DND-41 (cell line): ENCODE results near the gene ARHGAP20.

Experiments used
- EZH2 ChIP-seq: IDR thresholded peaks from 3 replicates; pipeline ENCODE4 v1.6.1; 2012; ENCODE audit warnings: borderline replicate concordance, low read depth, mild to moderate bottlenecking, moderate library complexity, low read length, inconsistent platforms; ENCODE audit not compliant: severe bottlenecking
- TF ChIP-seq, protein P1 (sequence below): IDR thresholded peaks from 2 replicates; pipeline ENCODE4 v1.5.1; 2012; ENCODE audit warnings: borderline replicate concordance, low read length, moderate library complexity, mild to moderate bottlenecking; ENCODE audit not compliant: poor library complexity, severe bottlenecking; ENCODE audit errors: extremely low read depth

DNA sequence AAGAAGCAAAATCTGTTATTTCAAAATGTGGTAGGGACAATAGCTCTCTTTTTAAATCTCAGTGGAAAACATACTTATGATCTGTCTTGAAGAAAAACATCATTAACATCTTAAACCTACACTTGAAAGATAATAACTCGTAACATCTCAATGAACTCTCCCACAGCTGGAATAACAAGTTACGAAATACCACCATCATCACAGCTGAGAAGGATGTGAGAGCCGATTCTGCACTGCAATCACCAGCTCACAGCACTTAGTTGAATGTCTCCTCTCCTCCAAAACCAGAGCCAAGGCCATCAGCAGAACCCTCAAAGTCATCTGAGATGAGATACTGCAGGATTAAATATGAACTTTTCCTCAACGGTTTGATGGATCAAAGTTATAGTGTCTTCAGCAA, 124.3 kb downstream of the ARHGAP20 start:
- TF ChIP-seq, protein P1, sequence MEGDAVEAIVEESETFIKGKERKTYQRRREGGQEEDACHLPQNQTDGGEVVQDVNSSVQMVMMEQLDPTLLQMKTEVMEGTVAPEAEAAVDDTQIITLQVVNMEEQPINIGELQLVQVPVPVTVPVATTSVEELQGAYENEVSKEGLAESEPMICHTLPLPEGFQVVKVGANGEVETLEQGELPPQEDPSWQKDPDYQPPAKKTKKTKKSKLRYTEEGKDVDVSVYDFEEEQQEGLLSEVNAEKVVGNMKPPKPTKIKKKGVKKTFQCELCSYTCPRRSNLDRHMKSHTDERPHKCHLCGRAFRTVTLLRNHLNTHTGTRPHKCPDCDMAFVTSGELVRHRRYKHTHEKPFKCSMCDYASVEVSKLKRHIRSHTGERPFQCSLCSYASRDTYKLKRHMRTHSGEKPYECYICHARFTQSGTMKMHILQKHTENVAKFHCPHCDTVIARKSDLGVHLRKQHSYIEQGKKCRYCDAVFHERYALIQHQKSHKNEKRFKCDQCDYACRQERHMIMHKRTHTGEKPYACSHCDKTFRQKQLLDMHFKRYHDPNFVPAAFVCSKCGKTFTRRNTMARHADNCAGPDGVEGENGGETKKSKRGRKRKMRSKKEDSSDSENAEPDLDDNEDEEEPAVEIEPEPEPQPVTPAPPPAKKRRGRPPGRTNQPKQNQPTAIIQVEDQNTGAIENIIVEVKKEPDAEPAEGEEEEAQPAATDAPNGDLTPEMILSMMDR = no peak
- TF ChIP-seq EZH2 = no peak
